GM19372 (cell line): Measurements from ENCODE around the gene OR5H1.
"Not testable (repeated sequence)": the region's sequence is repeated elsewhere in the genome, so short reads cannot be mapped to it uniquely, and the experiment has no call there.

Experiments
- ATAC-seq: cut with Tn5 transposase; IDR thresholded peaks from one replicate; pipeline ENCODE4 v1.9.1; 2021; ENCODE audit warnings: mild to moderate bottlenecking, low read depth, moderate library complexity; ENCODE audit not compliant: unreplicated experiment

OR5H1 gene

DNA sequence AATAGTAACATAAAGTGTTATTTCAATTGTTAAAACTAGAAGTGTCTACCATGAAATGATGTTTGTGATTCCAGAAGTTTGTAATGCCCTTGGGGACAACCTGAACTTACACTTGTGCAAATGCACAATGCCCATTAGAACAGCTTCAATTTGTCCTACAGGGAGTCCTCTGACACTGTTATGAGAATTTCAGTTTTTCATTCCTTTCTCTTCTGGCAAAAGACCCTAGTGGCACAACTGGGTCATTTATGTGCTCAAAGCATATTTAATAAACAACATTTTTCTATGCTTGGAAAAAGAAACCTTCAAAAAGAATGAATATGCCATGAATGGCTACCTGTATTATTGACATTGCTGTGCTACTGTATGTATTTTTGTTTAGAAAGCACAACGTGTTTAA lies at the start of gene OR5H1:
TSS of gene OR5H1 (plus strand) at position 301 of the 400 bp plus-strand sequence. CDS start 1,977 bp downstream, outside the sequence.
- no peak for ATAC-seq

DNA sequence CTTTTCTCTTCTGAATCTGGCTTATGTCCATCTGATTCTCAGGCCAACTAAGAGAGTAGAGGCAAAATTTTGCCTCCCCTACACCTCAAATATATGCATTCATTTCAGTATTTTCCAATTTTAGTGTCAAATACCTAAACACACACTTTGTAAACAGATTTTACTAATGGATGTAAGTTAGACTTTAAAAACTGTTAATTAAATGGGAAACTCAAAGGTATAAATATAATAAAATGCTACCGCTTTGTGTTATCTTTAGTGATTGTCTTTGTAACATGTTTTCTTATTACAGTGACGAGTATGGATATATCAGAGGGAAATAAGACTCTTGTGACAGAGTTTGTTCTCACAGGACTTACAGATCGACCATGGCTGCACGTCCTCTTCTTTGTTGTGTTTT lies 43.6 kb upstream of the OR5H1 start, which contains the start of gene OR5AC2:
TSS of gene OR5AC2 (plus strand) at position 301 of the 400 bp plus-strand sequence. CDS start at position 301, 0 bp downstream.
- no peak for ATAC-seq

DNA sequence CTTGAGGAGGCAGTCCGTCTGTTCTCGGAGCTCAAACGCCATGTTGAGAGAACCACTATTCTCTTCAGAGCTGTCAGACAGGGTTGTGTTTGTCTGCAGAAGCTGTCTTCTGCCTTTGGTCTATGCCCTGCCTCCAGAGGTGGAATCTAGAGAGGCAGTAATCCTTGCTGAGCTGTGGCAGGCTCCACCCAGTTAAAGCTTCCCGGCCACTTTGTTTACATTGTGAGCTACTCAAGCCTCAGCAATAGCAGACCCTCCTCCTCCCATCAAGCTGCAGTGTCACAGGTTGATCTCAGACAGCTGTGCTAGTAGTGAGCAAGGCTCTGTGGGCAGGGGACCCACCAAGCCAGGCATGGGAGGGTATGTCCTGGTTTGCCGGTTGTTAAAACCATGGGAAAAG lies 34.6 kb upstream of the OR5H1 start:
- no peak for ATAC-seq

DNA sequence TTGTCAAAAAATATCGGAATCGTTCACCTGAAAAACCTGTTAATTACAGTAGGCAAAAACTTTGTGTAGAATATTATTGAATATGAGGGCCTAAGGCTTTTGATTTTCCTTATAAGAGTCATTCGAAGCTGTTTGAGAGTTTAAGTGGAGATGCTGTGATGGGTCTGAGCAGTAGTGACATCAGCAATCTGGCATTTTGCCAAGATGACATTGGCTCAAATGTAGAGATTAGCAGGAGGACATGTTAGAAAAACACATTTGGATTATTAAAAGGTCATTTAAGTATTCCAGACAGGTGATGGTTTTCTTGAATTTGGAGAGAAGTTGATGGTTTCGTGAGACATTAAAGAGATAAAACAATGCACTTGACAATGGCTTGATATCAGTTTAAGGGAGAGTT lies 30.7 kb upstream of the OR5H1 start:
- ATAC-seq: no peak

DNA sequence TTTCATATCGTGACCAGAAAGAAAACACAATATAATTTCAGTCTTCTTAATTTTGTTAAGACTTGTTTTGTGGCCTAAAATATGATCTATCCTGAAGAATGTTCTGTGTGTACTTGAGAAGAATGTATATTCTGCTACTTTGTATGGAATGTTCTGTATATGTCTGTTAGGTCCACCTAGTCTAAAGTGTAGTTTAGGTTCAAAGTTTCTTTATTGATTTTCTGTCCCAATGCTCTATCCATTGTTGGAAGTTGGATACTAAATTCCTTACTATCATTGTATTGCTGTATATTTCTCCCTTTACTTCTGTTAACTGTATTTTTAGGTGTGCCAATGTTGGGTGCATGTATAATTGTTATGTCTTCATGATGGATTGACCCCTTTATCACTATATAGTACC lies 22.4 kb upstream of the OR5H1 start:
- ATAC-seq: no peak

DNA sequence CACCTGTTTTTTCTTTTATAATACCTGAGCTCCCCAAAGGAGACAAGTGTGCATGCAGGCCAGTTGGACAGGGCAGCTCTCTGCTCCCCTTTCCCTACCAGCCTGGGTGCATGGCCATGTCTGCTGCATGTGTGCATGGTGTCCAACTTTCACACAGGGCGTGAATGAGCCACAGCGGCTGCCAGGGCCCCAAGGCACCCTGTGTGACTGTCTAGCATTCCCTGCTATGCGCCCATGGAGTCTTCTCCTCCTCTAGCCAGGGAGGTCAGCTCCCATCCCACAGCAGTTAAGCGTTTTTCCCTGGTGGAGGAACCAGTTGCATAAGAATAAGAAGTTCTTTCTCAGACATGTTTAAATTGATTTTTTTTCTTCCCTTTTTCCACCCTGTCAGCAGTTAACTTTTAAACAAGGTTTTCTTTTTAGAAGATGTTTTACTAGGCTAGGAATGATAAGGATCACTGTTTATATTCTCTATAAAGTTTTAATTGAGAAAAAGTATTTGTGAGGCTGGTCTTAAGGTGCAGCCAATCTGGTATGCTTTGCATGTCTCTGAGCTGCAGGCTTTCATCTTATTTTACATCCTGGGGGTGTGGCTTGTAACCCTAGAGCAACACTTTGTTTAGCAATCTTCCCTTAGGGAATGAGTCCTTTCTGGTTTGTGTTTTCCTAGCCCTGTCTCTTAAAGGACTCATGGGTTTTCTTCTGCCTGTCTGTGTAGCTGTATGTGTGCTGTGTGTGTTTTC lies 20.5 kb upstream of the OR5H1 start:
- no peak for ATAC-seq

DNA sequence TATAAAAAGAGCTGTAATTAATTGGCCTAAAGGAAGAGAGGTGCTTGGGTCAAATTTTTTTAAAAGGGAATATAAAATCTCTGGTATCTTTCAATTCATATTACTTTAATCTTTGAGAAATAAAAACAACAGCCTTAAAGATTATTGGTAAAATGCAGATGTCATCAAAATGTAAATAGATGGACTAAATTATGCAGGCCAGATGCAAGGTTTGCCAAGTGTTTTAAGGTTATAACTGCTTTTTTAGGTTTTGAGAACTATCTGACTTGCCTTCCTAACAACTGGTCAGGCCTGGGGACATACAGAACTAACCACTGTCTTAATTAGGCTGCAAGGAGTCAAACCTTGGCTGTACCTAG lies 20.0 kb upstream of the OR5H1 start:
- no peak for ATAC-seq

DNA sequence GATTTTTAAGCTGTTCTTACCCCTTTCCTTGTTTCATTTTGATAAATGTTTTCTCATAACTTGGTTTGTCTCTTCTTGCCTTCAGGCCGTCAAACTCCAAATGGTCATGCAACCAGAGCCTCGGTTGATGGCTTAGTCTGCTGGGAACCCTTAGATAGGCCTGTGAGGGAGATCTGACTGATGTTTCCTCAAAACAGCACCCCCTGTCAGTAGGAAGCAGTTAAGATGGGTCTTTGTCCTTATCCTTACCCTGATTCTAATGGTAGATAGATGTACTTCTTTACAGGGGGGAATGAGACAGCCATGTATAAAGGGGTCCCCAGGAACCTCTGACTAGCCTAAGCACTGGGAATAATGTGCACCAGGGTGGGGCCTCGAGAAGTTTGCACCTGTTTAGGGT lies 16.3 kb upstream of the OR5H1 start:
- ATAC-seq: no peak

DNA sequence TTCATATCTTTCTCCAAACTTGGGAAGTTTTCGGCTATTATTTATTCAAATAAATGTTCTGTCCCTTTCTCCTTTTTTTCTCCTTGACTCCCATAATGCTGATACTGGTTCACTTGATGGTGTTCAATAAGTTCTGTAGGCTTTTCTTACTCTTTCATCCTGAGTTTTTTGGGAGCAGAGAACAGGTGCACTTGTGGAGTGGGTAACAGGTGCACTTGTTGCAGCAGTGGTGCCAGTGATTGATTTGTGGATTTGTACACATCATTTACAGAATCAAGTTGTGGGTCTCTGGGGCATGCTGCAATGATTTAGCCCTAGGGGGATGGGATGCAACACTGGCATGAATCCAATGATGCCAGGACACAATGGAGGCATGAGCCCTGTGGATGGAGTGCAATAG lies 14.8 kb upstream of the OR5H1 start:
- ATAC-seq: no peak

DNA sequence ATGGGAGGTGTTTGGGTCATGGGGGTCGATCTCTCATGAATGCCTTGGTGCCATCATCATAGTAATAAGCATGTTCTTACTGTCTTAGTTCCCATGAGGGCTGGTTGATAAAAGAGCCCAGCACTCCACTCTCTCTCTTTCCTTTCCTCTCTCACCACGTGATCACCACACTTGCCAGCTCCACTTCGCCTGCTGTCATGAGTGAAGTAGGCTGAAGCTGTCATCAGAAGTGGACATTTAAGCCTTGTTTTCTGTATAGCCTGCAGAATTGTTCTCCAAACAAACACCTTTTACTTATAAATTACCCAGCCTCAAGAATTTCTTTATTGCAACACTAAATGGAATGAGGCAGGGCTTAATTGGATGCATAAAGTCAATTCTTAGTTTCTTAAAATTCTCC lies 6.1 kb downstream of the OR5H1 start:
- no peak for ATAC-seq

DNA sequence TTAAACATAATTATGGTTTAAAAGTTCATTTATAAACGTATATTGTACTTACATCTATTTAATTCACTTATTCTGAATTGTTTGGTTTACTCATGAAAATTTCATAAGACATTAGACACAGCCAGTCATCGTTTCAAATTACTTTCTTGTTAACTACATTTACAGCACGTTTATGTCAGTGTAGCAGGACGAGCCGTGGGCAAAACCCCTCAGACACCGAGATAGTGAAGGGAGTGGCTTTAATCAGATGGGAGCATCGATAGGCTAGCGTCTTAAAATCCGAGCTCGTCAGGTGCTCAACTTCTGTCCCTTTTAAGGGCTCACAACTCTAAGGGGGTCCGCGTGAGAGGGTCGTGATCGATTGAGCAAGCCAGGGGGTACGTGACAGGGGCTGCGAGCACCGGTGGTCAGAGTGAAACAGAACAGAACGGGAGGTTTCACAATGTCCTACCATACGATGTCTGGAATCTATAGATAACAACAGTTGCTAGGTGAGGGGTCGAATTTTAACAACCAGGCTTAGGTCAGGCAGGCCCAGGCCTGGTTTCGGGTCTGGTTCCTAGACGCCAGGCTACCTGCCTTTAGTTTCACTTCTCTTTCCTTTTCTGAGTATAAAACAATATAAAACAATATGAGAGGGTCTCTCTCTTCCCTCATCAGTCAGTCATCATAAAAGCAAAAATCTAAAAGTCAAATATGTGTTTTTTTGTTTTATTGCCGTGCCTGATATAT lies 7.5 kb downstream of the OR5H1 start:
- ATAC-seq: not testable (repeated sequence)

DNA sequence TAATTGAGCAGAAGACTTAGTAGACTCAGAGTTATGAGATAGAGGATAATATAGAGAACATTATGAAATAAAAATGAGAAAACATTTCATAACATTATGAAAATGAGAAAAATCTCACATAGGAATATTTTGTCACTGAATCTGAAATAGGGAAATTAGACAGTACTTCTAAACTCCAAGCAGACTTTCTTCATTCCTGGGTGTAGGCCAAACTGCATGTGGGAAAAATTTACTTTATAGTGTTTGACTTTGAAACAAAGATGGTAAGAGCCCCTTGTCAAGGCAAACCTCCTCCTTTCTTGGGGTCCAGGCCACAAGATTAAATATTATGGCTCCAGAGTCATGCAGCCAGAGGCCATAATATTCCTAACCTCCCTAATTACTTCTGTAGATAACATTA lies 10.0 kb downstream of the OR5H1 start:
- no peak for ATAC-seq

DNA sequence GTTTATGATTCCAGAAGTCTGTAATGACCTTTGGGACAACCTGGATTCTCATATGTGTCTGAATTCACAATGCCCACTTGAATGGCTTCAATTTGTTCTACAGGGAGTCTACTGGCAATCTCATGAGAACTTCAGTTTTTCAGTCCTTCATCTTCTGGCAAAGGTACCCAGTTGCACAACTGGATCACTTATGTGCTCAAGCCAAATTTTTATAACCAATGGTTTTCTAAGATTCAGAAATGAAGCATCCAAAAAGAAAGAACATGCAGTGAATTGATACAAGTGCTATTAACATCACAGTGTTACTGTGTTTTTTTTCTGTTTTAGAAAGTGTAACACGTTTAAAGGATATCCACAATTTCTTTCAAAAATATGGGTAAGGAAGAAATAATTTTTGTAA lies 16.7 kb downstream of the OR5H1 start, which contains the start of gene OR5H14:
TSS of gene OR5H14 (plus strand) at position 301 of the 400 bp plus-strand sequence. CDS start 1,907 bp downstream, outside the sequence.
- no peak for ATAC-seq

DNA sequence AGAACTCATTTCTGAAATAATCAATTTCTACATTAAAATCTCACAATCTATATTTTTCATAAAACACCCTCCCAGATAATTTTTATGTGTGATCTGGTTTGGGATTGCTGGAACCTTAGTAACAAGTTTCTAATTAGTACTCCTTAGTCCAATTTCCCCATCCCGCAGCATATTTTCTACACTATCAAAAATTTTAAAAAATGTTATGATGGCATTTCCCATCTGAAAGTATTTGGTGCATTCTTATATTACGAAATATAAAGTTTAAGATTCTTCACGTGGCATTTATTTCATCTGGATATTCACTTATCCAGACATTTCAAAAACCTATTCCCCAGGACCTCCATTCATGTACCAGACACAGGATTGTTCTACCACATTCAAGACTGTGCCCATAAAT lies 18.2 kb downstream of the OR5H1 start:
- no peak for ATAC-seq

DNA sequence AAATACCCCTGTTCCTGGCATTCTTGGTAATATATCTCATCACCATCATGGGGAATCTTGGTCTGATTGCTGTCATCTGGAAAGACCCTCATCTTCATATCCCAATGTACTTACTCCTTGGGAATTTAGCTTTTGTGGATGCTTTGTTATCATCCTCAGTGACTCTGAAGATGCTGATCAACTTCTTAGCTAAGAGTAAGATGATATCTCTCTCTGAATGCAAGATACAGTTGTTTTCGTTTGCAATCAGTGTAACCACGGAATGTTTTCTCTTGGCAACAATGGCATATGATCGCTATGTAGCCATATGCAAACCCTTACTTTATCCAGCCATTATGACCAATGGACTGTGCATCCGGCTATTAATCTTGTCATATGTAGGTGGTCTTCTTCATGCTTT lies 18.9 kb downstream of the OR5H1 start:
- ATAC-seq: not testable (repeated sequence)

DNA sequence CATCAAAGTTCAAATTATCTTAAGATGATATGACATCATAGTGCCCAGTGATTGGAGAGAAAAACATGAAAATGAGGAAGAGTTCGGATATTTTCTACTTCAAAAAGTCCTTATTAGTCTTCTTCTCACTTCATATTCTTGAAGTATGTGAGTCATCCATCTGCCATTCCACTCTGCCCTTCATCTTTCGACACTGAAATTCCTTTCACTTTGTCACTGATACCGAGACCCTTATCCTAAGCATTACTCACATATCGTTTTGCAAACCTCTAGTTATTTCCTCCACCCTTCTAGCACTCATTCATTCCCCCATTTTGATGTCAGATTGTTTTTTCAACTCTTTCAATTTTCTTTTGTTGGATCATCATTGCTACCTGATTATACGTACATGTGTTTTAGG lies 20.7 kb downstream of the OR5H1 start:
- no peak for ATAC-seq

DNA sequence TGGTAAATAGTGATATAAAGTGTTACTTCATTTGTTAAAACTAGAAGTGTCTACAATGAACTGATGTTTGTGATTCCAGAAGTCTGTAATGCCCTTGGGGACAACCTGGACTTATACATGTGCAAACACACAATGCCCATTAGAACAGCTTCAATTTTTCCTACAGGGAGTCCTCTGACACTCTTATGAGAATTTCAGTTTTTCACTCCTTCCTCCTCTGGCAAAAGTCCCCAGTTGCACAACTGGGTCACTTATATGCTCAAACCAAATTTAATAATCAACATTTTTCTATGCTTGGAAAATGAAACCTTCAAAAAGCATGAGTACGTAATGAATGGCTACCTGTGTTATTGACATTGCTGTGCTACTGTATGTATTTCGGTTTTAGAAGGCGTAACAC lies 35.9 kb downstream of the OR5H1 start, which contains the start of gene OR5H15:
TSS of gene OR5H15 (plus strand) at position 301 of the 400 bp plus-strand sequence. CDS start 2,004 bp downstream, outside the sequence.
- ATAC-seq: no peak

DNA sequence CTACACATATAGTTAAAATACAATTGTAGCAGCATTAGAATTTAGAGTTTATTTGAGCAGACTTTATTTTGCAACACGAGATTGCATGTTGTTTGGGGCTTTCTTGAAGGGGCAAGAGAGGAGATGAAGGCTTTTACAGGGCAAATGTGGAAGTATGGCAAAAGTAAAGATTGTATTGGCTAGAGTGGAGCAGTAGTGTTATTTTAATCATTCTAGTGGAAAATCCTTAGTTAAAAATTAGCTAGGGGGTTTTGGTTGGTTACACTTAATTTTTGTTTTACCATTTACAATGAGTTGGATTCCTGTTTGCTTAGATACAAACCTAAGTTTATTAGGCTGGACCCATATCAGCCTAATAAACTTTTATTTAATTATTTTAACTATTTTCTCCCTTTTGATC lies 40.5 kb downstream of the OR5H1 start:
- no peak for ATAC-seq

DNA sequence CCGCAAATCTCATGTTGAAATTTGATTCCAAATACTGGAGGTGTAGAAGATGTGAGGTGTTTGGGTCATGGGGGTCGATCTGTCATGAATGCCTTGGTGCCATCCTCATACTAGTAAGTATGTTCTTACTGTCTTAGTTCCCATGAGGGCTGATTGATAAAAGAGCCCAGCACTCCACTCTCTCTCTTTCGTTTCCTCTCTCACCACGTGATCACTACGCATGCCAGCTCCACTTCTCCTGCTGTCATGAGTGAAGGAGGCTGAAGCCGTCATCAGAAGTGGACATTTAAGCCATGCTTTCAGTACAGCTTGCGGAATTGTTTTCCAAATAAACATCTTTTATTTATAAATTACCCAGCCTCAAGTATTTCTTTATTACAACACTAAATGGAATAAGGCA lies 42.1 kb downstream of the OR5H1 start:
- ATAC-seq: no peak

DNA sequence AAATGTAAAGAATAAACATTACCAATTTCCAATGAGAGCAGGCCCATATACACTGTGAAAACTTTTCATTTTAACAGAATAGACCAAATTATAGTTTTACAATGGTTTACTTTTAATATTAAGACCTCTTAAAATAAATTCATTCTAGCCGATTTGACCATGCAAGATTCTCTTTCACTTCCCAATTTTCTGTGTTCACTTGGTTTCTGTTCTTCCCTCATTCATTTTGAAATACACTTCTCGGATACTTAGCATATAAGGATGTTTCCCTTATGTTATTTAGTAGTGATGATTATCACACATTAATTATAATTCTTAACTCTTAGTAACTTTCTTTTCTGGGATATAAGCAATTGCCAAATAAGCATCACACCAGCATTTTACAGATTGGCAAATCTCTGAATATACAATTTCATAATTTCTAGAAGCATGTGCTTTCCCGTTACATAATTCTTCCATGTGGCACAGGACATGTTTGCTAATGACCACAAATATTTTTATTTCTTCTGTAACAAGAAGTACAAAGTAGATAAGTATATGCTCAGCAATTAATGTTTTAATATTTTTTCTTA lies 49.9 kb downstream of the OR5H1 start:
- ATAC-seq: no peak

DNA sequence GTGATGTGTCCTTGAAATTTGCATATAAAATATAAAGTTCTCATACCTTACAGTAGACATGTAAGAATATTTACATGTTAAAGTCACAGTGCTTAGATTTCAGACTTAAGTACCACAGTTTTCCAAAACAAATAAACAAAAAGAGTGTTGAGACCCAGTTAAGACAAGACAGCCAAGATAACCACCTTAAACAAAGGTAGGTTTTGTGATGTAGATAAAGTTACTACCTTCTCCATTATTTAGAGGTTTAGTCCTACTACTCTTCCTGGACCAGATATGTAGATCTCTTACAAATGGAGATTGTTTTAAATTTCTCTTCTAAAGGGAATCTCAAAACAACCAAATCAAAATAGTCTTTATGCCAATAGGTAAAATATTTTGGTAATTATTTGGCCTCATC lies 51.7 kb downstream of the OR5H1 start:
- ATAC-seq: no peak
